HUES64 (cell line): ENCODE measurements around the gene GLT6D1.

ENCODE experiments used
- H3K27ac ChIP-seq: 2 replicates; pipeline ENCODE4 v1.7.0; 2013; ENCODE audit warnings: low read depth, low read length, inconsistent platforms
- H3K27me3 ChIP-seq: 2 replicates; pipeline ENCODE4 v1.6.1; 2013; ENCODE audit warnings: mild to moderate bottlenecking, low read length; ENCODE audit not compliant: insufficient read depth
- H3K36me3 ChIP-seq: 2 replicates; pipeline ENCODE4 v1.6.1; 2013; ENCODE audit warnings: mild to moderate bottlenecking, low read length; ENCODE audit not compliant: insufficient read depth
- H3K4me1 ChIP-seq: 2 replicates; pipeline ENCODE4 v1.6.1; 2013; ENCODE audit warnings: mild to moderate bottlenecking, low read length, moderate library complexity; ENCODE audit not compliant: insufficient read depth
- H3K4me3 ChIP-seq: 2 replicates; pipeline ENCODE4 v1.5.1; 2013; ENCODE audit warnings: mild to moderate bottlenecking, low read length, moderate library complexity
- H3K9ac ChIP-seq: 2 replicates; pipeline ENCODE4 v1.6.1; 2013; ENCODE audit warnings: mild to moderate bottlenecking, low read depth, low read length
- H3K9me3 ChIP-seq: 2 replicates; pipeline ENCODE4 v1.6.1; 2013; ENCODE audit warnings: low read depth, low read length; ENCODE audit not compliant: insufficient read depth
- WGBS: fragments of 150-250, 120-280 bp; methylation state at CpG from one replicate; pipeline ENCODE4 v1.1.7; 2013; ENCODE audit warnings: missing lambda C conversion rate; 5-methylcytosine and 5-hydroxymethylcytosine counted together

The GLT6D1 gene

GRCh38 chr9:135580664-135581380 lies 58.5 kb downstream of the GLT6D1 start:
- Histone ChIP-seq H3K27me3 (no peaks in the 10 kb centered on the region), H3K4me3 (no peak overlapping the region), H3K36me3 (no peaks in the 10 kb centered on the region), H3K27ac (no peak overlapping the region), H3K9me3 (no peaks in the 10 kb centered on the region), H3K4me1 (no peaks in the 10 kb centered on the region), H3K9ac (no peak overlapping the region)
- 93% methylated on average over 11 of the region's 11 CpGs for WGBS

GRCh38 chr9:135579889-135580660 lies 59.3 kb downstream of the GLT6D1 start:
- WGBS, result 84% methylated on average over 10 of the region's 10 CpGs
- H3K4me1 ChIP-seq, result no peaks in the 10 kb centered on the region
- H3K36me3 ChIP-seq, result no peaks in the 10 kb centered on the region
- H3K9ac ChIP-seq, result no peak overlapping the region
- no peak overlapping the region for H3K27ac ChIP-seq
- H3K27me3 ChIP-seq, result no peaks in the 10 kb centered on the region
- H3K9me3 ChIP-seq, result no peaks in the 10 kb centered on the region
- H3K4me3 ChIP-seq, result no peak overlapping the region

GRCh38 chr9:135579356-135579755 lies 60.0 kb downstream of the GLT6D1 start:
- Histone ChIP-seq H3K4me1 (no peaks in the 10 kb centered on the region), H3K36me3 (no peaks in the 10 kb centered on the region), H3K27ac (no peak overlapping the region), H3K9ac (no peak overlapping the region), H3K9me3 (no peaks in the 10 kb centered on the region), H3K4me3 (no peak overlapping the region), H3K27me3 (no peaks in the 10 kb centered on the region)
- WGBS, result 60% methylated on average over 2 of the region's 2 CpGs

- WGBS, result 92% methylated on average over 10 of the region's 10 CpGs
- Histone ChIP-seq H3K4me1 (no peaks in the 10 kb centered on the region), H3K36me3 (no peaks in the 10 kb centered on the region)
Observed at GRCh38 chr9:135577256-135577655, 62.1 kb downstream of the GLT6D1 start.

GRCh38 chr9:135575995-135576631 lies 63.2 kb downstream of the GLT6D1 start:
- Histone ChIP-seq H3K9ac (no peak overlapping the region), H3K4me3 (no peak overlapping the region), H3K36me3 (no peaks in the 10 kb centered on the region), H3K27ac (no peak overlapping the region), H3K27me3 (no peaks in the 10 kb centered on the region), H3K9me3 (no peaks in the 10 kb centered on the region), H3K4me1 (no peaks in the 10 kb centered on the region)
- WGBS, result 93% methylated on average over 22 of the region's 22 CpGs

More at GRCh38 chr9:135577256-135577655, 62.1 kb downstream of the GLT6D1 start:
- Histone ChIP-seq H3K27ac (no peak overlapping the region), H3K27me3 (no peaks in the 10 kb centered on the region), H3K9me3 (no peaks in the 10 kb centered on the region), H3K9ac (no peak overlapping the region), H3K4me3 (no peak overlapping the region)

GRCh38 chr9:135574943-135575342 lies 64.4 kb downstream of the GLT6D1 start:
- Histone ChIP-seq H3K9ac (no peak overlapping the region), H3K36me3 (no peaks in the 10 kb centered on the region)

GRCh38 chr9:135574331-135574730 lies 65.0 kb downstream of the GLT6D1 start:
- Histone ChIP-seq H3K27ac (no peak overlapping the region), H3K9me3 (peaks cover 7% of the 10 kb centered on the region; the same call in 1 of the 2 replicates), H3K9ac (no peak overlapping the region), H3K27me3 (no peaks in the 10 kb centered on the region), H3K36me3 (no peaks in the 10 kb centered on the region), H3K4me1 (no peaks in the 10 kb centered on the region), H3K4me3 (no peak overlapping the region)
- 90% methylated on average over 14 of the region's 14 CpGs for WGBS

More at GRCh38 chr9:135574943-135575342, 64.4 kb downstream of the GLT6D1 start:
- Histone ChIP-seq H3K9me3 (0 out of 2 replicates have a peak, but pooled peaks cover under 1% of the 10 kb centered on the region), H3K4me1 (no peaks in the 10 kb centered on the region), H3K27ac (no peak overlapping the region), H3K4me3 (no peak overlapping the region), H3K27me3 (no peaks in the 10 kb centered on the region)
- 94% methylated on average over 14 of the region's 15 CpGs for WGBS
